HCEC 1CT (cell line): Measurements from ENCODE around the gene PRR5L.

Experiments used
- DNase-seq: peaks from one replicate; pipeline ENCODE4 v3.0.0-alpha.2; 2017

Gene PRR5L, protein sequence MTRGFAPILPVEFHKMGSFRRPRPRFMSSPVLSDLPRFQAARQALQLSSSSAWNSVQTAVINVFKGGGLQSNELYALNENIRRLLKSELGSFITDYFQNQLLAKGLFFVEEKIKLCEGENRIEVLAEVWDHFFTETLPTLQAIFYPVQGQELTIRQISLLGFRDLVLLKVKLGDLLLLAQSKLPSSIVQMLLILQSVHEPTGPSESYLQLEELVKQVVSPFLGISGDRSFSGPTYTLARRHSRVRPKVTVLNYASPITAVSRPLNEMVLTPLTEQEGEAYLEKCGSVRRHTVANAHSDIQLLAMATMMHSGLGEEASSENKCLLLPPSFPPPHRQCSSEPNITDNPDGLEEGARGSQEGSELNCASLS

DNA sequence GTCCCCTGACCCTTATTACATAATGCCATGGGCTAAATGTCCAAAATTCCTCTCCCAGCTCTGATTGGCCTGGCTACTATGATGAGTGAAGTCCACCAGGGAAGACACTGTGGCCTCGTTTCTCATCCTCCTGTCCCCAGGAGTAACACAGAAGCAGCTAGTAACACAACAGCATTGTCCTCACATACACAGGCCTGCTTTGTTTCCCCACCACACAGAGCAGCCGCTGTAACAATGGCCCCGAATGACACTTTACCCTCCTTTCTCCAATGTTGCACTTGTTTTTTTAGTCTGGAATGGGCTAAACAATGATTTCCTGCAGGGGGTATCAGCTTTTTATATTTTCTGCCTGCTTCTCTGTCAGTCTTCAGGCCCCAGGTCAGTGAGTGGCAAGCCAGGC, at the start of gene PRR5L:
TSS of gene PRR5L (plus strand) at position 363 of the 400 bp plus-strand sequence. CDS start 104,834 bp downstream, outside the sequence.
- no peak for DNase-seq

DNA sequence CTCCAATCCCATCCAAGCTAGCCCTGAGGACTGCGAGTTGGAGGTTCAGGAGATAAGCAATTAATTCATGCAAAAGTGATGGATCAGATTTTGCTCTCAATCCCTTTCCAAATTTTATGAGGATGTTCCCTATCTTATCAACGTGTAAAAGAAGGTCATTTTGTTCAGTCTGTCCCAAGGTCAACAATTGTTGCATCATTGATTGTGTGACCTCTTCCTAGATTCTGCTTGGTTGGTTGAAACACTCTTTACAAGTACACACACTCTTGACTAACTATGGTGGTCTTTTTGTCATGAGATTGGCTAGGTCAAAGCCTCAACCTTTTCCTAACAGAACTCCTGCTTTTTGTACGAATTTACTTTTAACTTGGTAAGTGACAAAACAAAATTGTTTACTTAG, 48.6 kb upstream of the PRR5L start:
- DNase-seq, result no peak

DNA sequence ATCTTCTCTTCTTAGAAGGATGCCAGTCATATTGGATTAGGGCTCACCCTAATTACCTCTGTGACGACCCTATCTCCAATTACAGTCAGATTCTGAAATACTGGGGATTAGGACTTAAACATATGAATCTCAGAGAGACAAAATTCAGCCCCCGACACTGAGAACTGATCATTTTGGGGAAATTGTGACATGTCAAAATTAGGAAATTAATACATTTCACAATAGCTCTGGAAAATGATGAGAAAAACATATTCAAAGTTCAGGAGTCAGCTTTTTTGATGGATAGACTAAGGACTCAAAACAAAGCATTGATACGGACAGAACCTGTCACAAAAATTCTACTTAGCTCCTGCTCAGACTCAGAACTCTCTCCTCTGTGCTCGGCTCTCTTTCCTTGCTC, 47.7 kb upstream of the PRR5L start:
- no peak for DNase-seq

DNA sequence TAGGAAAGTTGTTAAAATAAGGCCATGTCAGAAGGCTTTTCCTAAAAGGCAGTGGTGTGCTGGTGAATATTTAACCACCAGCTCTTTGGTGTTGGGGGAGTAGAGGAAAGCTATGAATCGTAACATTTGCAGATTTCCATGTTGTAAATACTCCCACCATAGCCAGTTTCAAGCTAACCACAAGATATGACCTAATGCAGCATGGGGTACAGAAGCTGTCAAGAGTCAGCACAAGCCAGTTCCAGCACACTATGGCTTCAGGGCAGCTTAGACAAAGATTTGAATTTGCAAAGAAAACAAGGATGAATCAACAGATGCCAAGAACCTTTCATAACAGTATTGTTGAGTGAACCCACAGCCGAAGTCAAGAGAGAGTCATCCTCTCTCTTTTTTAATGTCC, 46.8 kb upstream of the PRR5L start:
- DNase-seq, result peak; percentile 83

DNA sequence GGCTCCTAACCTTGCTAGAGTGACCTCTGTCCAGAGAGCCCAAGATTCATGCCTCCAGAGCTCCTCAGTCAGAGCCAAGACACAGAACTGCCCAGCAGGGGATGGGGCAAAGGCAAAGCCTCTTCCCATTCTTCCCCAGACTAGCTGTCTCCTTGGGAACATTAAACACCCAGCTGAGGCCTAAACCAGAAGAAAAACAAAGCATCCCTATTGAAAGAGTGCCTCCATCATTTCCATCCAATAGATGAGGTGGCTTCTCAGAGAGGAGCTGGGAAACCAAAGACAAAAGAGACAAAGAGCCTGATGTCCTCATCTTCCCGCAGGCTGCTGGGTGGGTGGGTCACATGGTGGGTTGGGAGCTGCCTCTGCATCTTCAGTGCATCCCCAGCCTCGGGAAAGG, 44.3 kb upstream of the PRR5L start:
- no peak for DNase-seq

DNA sequence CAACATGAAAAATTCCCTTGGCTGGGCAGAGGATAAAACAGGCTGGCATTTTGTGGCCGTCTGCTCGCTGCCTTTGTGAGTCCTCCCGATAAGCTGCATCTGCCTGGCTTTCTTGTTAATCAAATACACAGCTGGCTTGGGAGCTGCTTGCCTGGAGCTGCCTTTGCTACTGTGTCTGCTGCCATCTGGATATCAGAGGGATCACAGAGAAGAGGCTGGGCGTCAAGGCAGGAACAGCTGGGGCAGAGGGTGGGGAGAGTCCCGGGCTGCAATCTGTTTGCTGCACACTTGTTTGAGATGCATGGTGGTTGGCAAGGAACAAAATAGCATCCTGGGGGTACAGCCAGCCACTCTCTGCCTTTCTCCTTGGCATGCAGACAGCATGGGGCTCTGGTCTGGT, 42.9 kb upstream of the PRR5L start:
- DNase-seq, result no peak

DNA sequence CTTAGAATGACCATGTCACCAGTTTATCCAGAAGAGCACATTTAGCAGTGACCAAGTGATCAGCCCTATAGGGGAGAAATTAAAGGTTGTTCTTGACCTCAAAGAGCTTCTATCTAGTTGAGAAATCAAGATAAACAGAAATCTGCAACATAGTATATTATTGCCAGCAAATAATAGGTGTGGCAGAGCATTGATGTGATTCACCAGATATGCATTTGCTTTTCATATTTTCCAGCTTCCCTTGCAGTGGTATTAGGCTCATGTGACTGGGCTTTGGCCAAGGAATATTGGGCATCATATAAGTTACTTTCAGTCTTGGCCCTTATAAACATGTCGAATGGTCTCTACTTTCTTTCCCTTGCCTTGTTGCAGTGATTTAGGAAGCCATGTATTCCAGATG, 41.4 kb upstream of the PRR5L start:
- DNase-seq, result peak; percentile 54

DNA sequence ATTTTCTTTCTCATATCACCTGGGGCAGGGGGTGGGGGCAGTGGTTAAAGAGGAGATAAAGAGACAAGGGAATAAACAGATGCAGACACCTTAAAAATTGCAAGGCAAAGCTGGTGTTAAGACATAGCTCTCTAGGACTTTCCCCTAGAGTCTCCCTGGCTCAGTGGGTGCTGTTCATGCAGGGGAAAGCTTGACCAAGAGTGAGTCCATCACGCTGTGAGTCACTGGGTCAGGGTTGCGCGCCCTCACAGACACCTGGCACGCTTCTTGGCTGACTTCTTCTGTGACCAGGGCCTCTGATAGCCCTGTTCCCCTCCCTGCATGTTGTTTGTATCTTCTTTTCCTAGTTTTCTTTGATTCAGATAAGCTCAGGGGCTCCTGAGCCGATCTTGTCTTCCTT, 38.7 kb upstream of the PRR5L start:
- DNase-seq, result peak; percentile 79

DNA sequence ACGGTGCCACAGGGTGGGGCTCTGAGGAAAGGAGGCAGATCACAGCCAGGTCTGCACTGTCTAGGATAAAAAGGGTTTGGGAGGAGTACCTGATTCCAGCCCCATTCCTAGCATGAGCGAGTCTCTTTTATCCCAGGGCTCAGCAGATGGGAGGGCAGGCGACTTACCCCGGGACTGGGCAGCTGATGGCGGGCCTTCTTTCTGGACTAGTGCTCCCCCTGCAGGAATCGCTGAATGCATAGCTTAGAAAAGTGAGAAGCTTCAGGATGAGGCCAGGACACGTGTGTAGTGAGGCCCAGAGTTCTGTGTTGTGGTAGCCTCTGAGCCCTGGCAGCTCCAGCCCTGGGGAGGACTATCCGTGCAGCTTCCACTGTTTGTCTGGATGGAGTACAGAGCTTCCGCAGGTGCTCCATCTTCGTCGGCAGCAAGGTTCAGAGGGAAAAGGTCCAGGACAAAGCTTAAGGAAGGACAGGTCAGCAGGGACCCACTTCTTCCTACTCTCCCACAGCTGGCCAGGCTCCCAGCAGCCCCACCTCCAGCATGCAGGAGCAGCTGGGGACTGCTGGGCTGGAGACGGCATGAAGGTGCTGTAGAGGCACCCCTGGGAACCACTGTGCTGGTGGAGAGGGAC, 37.2 kb upstream of the PRR5L start:
- DNase-seq, result peak; percentile 85

DNA sequence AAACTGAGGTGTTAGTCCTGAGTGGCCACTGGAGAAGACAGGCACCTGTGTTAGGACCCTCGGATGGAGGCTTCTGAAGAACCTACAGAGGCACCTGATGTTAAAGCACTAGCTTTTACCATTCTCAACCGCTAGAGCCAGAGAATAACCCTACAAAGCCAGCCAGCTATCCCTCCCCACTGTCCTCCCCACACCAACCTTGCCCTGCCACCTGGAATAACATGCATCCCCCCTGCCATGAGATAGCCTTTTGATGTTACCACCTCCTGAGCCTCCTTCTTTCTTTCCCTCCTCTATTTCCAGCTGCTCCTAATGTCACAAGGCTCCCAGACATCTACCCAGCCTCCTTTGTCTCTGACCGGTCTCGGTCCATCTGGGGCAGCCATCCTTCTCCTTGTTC, 35.0 kb upstream of the PRR5L start:
- DNase-seq, result no peak

DNA sequence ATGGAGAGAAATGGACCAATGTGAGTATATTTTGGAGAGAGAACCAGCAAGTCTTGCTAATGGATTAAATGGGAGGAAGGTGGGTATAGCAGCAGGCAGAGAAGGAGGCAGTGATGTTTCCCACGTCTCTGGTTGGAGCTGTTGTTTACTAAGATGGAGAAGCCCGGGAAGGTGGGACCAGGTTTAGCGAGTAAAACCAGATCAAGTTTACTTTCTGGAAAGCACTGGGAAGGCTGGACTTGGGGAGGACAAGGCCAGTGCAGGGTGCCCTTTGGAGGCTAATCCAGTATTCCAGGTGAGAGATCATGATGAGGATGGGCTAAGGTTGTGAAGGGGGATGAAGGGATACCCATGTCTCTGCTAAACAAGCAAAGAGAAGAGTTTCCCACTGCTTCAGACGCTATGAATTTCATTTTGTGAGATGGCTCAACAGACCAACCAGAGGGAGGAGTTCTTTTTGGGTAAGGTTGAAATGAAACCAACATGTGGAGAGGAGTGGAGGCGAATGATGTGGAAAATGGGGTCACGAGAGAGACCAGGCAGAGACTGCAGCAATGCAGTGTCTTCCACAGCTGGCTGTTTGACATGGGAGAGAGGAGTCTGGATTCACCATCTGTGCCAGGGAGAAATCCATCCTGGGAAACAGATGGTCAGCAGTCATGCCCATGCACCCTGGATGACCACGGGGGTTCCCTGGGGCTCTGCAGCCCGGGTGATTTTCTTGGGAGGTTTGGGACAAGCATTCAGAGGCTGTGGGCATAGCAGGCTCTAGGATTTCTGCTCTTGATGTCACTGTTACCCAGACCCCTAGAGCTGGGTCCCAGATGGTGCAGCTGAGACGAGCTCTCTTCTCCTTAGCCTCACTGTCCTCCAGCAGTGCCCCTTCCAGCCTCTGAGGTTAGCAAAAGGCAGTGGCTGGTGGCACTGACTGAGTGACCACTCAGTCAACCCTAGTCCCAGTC, 31.8 kb upstream of the PRR5L start:
- DNase-seq, result no peak

DNA sequence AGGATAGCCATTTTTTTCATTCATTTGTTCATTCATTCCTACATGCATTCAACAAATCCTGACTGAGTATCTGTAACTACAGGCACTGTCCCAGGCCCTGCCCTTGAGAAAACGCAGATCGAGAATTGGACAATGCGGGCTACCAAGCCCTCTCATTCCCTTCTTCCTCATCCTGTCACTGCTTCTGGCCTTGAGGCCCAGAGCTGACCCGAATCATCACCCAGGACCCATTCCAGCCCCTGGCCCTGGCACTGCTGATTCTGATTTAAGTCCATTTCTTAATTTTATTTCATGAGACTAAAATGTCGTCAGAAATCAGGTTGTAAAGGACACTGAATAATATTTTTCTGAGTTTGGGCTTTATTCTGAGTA, 31.1 kb upstream of the PRR5L start:
- no peak for DNase-seq

DNA sequence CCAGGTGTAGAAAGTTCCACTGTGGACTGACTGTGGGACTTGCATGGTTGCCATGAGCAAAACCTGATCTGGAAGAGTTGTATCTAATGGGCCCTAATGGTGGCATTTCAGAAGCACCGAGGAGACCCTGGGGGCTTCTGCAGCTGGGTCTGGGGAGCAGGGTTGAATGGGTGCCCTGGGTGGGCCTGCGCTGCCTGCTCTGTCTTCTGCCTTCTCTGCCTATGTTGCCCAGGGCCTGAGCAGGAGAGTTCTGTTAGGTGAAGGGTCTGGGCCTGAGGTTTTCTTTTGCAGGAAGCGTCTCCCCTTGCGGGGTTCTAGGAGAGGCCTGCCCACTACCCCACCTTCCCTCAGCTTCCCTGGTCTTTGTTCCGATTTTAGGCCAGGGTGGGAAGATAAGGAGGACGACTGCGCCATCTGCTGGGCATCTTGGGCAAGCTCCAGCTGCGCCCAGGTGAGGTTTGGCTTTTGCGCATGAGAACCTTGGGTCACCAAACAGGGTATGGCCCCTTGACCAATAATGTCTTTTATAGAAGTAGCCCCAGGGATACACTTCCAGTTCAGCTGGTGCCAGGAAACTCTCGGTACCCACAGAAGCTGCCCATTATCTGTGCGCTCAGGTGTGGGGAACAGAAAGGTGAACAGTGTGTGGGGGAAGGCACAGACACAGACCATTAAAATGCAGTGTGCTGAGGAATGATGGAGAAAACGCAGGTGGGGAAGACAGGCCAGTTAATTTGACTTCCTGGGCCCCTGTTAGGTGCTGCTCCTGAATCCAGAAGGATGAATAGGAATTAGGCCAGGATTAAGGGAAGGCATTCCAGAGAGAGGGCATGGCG, 30.1 kb upstream of the PRR5L start:
- DNase-seq, result peak; percentile 32

DNA sequence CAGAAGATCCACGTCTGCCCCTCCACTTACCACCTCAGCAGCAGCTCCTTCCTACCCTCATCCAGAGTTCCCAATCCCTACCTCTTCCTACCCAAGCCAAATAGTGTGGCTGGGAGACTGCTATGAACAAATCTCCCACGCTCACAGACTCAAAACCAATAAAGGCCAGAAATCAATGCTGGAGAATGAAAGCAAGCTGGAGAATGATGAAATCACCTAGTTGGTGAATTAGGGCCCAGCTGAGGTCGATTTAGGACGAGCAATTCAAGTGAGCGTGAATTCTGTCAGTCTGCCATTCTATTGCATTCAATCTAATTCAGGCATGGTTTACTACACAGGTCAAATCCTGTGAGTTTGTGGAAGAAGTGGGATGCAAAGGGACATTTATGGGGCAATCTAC, 29.3 kb upstream of the PRR5L start:
- no peak for DNase-seq

DNA sequence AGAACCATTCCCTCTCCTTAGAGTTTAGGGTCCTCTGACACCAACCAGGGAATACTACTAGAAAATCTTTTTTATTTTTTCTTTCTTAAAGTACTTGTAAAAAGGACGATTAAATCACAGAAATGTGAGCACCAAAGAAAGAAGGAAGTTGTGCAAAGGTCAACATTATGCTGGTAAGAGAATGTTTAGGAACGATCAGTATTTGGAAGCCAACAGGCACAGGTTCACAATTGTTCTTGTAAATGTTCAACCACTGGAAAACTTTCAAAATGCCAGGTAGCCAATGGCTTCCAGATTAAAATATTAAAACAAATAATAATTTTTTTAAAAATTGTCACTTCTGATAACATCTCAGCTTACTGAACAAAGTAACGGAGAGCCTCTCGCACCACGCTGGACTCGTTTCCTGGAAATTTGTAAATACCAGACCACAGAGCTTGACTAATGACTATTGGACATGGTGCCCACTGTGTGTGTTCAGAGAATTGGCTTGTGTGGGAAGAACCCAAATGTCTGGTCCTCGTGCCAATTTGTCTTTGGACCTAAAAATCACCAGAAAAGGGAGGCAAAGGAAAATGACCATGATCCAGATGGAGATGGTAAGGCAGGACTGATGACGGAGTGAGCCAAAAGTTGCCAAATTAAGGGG, 27.6 kb upstream of the PRR5L start:
- no peak for DNase-seq

DNA sequence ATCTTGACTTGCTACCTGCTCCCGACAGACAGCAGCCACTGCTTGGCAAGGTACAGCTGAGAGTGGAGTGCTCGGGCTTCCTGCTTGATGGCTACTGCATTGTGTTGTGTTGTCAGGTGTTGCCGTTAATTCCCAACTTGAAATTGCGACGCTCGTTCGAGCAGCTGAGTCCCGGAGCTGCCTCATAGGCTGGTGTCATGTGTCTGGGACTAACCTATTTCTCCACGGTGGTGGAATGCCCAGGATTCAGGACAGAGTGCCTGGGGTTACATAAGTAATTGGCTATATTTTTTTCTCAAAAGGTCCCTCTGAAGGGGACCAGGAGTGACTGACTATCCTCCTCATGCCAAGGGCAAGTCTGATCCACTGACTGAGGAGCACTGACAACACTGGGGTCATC, 25.4 kb upstream of the PRR5L start:
- DNase-seq, result no peak

DNA sequence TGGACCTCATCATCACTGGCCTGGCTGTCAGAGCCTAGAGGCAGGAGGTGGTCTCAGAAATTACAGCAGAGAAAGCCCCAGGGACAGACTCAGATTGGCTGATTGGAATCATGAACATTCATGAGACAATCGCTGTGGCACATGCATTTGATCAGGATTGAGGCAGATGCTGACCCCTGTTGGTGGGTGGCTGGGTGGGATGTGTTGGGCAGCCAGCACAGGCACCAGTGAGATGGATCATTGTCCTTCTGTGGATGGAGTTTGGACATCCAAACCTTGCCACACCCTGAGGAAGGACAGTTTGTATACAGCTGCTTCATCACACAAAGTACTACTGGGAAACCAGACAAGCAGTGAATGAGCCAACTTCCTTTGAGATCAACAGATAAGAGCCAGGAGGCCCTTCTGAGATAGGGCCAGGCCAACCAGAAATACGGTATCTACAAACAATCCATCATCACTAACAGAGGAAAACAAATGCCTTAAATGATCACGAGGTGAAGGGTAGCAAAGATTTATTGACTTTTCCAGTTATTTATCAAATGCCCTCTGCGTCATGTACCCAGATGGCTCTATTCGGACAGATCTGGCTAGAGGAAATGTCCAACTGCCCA, 24.2 kb upstream of the PRR5L start:
- DNase-seq, result no peak

DNA sequence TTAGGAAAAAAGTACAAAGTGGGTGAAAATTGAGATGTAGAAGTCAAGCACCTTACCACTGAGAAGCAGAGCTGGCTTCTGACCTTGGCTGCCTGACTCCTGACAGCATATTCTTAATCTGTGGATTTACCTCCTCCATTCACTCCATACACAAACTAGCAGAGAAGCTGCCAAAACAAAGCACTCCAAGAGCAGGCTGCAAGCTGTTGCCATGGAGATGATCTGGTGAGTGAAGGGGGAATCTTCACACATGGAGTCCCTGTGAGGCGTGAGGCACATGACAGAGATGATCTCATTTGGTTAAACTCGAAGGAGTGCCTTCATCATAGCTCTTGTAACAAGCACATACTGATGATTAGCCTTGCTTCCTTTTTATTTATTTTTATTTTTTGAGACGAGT, 23.0 kb upstream of the PRR5L start:
- DNase-seq, result no peak

DNA sequence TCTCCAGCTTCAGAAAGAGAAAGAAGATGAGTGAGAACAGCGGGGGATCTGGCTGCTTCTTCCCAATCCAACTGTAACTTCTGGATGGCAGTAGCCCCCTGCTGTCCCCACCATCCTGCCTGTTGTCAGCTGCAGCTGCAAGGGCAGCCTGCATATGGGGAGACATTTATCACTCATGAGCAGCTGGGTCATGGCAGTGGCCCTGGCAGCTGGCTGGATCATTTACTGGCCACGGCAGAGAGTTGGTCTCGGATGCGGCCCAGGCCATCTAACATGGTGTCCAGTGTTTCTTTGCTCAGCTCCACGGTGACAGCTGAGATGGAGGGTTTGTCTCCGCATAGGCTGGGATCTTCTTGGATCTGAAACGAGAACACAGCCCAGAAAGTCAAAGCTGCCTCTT, 21.7 kb upstream of the PRR5L start:
- no peak for DNase-seq

DNA sequence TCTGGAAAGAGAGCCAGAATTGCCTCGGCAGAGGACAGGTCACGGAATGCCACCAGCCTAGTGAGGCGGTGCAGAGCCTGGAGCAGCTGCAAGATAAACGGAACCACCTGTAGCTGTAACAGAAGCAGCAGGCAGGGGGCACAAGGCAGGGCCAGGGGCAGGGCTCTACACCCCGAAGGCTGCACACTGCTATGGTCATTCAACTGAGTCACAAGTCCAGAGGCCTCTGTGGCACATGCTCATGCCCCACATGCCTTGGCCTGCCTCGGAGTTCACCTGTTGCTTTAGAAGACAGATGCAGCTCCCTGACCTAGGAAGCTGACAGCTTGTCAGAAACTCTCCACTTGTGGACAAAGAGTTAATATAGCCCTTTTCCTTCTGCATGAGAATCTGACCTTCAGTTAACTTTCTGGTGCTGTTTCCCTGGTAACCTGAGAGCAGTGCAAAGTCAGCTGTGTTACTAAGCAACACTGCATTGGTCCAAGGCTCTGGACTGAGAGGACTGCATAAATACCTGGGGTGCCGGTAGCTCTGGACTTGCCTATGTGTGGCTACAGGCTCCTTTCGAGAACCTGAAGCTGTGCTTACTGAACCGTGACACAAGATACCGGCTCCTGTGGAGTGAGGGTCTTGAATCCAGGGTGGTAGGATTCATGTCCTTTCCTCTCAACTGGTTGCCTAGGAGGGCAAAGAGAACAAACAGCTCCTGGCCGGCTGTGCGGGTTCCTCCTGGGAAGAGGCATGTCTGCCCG, 17.4 kb upstream of the PRR5L start:
- DNase-seq, result no peak

DNA sequence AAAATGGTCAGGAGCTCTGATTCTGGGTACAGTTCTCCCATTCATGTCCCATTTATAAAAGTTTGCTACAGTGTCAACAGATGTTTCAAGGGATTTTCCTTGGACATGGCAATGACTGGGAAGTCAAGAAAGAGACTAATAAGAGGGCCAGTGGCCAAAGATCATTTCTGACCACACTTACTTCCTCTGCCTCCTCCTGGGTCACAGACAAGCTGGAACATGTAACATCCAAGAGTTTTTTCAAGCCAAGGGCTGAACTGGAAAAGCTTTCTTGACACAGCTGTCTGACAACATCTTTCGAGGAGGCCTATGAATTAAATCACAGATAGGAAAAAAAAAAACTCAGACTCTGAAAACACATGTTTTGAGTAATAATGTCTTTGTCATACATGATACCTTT, 15.6 kb upstream of the PRR5L start:
- DNase-seq, result no peak
